GM18868 (cell line): ENCODE measurements around the gene LHX6.
A peak's percentile ranks its signal among the peaks of the same experiment; 100 is the strongest.

Experiments
- ATAC-seq: cut with Tn5 transposase; IDR thresholded peaks from one replicate; pipeline ENCODE4 v1.9.1; 2021; ENCODE audit warnings: mild to moderate bottlenecking, moderate library complexity; ENCODE audit not compliant: unreplicated experiment

The LHX6 gene

DNA sequence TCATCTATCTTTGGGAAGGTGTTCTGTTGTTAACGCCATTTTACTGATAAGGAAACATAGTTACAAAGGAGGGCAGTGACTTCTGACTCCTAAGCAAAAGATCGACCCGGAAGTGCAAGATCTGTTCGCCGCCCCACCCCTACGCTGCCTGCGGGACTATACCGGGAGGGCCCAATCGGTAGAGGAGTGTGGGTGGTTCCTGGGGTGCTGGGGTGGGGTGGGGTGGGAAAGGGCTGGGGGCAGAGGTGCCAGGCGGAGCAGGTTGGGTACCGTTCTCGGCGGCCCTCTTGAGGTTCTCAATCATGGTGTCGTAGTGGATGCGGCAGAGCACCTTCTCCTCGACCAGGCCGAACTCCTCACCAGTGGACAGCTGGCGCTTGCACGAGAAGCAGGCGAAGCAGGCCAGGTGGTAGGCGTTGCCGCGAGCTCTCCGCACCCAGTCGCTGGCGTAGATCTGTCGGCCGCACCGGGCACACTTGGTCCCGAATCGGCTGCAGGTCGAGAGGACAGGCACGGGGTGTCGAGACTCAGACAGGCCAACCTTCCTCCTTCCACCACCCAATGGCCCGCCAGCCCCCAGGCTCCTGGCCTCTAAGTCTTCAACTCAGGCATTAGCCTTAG, 11.8 kb downstream of the LHX6 start:
- ATAC-seq: no peak

DNA sequence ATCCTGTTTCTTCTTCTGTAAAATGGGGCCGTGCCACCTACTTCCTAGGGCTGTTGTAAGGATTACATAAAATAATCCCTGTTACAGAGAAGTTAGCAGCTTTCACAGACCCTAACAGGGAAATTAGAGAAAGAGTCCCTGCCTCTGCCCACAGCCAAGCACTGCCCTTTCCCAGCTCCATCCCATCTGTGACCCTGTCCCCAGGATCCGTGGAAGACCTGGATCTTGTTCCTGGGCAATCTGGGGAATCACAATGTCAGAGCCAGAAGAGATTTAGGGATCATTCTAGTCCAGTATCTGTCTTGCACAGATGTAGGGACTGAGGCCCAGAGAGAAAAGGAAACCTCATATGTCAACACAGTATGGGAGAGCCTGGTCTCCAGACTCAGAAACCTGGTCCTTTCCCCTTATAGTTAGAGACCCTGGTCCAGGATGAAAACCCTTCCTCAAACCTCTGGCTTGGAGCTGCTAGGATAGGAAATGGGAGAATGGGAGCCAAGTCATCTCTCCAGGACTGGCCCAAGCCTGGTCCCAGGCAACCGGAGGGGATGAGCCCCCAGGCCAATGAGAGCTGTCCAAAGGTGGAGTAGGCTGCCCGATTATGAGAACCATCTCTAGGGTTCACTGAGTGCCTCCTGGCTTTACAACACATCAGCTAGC, 12.5 kb downstream of the LHX6 start:
- no peak for ATAC-seq

DNA sequence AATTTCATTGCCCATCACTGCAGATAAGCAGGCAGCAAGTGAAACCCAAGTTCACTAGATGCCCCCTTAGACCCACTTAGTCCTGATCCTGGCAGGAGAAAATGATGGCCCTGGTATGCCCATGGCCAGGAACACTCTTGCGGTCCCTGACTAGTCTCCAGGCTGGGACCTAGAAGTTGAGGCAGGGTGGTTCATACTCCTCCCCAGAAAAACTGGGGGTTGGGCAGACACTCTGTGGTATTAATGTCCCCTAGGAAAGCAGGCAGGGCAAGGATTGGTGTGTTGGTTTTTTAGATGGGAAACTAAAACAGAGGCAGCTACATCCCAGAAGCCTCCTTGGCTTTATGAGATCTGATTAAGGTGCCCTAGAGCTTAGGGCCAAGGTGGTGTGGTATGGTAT, 13.1 kb downstream of the LHX6 start:
- ATAC-seq: no peak

DNA sequence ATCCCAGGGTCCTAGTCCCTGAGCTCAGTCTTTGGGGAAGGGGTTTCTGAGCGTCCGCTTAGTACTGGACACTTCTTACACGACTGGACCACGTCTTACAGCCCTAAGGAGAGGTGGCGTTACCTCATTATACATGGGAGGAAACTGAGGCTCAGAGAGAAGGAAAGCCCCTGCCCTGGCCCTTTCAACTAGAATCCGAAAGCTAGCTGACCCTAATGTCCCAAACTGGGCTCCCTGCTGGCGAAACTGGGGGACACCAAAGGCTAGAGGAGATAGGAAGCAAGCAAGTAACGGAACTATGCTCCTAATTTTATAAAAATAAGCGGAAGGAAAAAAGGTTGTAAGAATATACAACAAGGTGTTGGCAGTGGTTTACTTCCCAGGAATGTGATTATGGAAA, 14.2 kb downstream of the LHX6 start:
- ATAC-seq: no peak

DNA sequence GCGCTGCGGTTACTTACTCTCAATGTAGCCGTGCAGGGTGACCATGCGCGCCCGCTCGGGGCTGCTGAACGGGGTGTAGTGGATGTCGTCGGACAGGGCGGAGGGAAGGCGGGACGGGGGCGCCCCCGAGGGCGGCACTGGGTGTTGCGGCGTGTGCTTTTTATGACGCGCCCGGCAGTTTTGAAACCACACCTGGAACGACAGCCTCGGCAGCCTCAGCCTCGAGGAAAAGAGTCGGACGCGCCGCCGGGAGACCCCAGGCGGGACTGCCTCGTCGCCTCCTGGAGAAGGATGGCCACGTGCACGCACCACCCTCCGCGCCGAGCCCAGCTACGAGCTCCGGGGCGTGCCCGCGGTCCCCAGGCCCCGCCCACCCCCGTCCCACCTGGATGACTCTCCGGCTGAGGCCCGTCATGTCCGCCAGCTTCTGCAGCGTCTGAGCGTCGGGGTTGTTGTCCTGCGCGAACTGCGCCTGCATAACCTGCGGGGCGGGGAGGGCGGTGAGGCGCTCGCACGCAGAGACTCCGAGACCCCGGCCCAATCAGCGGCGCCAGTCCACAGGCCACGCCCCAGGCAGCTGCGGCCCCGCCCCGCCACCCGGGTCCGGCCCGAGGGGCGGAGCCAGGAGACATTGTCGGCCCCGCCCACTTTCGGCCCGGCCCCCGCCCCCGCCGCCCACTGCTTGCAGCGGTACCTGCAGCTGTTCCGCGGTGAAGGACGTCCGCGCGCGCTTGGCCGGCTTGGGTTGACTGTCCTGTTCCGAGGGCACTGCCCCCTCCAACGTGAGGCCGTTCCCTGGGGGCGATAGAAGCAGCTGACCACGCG, 15.0 kb downstream of the LHX6 start:
- peak; percentile 61 for ATAC-seq

DNA sequence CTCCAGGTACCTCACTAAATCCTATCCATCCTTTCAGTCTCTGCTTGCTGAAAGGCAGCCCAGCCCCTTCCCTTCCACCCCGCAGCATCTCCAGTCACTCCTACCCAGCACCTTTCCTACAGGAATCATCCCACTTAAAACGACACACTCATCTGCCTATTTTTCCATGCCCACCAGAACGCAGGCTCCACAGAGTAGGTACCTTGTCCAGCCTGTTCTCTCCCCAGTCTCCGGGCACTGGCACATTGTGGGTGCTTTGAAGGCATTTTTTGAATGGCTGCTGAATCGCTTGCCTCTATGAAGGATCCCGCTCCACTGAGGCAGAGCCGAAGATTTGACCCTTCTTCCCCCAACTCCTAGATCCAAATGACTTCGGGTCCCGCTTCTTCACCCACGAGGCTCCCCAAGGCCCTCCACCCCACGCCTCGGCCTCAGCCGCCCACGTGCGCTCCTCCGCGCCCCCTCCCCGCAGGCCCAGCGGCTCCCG, 15.6 kb downstream of the LHX6 start:
- no peak for ATAC-seq

DNA sequence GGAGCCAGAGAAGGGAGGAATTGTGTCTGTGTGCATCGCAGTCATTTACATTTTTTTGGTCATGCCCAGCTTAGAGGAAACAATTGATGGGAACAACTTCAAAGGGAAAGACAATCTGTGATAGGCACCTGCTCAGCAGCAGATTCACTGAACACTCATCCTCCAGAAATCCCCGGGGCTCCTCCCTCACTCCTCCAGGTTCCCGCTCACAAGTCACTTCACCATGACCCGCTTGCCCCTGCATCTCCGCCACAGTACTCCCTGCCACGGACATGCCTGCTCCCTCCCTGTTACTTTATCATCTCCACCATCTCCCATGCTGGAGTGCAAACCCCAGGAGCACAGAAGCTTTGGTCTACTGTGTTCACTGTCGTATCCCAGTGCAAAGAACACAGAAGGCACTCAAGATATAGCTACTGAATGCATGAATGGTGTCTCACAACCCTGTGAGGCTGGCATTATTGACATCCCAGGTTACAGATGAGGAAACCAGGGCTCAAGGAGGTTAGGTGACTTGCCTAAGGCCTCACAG, 16.2 kb downstream of the LHX6 start:
- ATAC-seq: no peak

DNA sequence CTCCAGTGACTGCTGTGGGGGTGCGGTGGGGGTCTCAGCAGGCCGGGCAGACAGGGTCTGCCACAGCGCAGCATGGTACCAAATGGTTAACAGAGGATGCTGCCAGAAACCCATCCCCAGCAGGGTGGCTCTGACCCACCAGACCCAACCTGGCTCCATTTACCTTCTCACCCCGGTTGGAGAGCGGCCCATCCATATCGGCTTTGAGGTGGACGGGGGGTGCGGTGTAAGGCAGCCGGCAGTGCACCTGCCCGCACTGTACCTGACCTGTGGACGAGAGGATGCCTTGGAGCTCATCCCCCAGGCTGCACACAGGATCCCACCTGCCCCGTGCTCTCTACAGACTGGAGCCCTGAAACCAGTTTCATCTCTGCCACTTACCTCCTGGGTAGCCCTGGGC, 19.3 kb downstream of the LHX6 start:
- ATAC-seq: no peak

DNA sequence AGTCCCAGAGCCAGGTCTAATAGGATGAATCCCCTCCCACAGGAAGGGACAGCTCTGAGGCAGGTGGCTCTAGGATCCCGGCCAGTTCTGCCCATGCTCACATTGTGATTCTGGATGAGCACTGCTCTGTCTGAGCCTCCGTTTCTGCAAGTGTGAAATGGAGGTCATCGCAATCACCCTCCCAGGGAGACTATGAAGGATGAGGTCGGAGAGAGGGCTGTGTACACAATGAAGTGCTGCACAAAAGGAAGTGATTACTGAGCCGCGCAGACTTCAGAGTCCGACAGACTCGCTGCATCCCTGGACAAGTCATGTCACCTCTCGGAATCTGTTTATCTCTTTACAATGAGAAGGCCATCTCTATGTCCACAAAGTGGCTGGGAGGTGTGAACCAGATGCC, 21.7 kb downstream of the LHX6 start:
- no peak for ATAC-seq

DNA sequence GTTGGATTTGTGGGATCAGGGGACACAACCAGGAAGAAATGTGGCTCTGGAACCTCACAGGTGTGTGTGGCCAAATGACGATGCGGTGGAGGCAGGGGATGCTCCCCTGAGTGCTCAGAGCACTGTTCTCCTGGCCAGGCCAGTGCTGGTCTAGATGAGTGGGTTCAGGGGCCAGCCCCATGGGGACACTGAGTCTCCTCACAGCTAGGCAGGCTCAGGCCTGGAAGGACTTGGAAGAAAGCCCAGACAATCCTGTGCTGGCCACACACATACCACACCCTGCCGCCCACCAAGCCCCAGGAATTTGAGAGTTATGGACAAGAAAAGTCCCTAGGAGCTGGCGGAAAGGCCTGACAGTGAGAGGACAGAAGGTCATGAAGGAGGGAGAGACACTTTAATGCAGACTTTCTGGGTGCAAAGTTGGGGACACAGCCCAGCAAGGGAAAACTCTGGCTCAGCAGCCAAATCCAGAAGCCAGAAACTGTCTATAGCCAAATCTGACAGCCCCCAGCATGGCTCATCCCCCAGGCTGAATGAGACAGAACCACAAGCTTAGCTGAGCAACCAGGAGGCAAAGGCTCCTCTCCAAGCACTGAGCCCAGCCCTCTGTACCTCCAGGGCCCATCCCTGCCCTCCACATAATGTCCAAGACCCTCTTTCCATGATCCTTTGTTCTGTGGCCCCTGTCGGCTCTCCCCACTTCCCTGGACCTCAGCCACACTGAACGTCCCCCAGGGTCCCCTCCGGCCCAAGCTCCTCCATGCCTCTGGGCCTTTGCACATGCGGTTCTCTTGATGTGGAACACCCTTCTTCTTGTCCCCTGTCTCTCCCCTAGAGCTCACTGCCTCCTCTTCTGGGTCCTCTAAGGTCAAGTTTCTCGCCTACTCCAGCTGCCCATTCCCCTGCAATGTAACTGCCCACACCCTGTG, 22.4 kb downstream of the LHX6 start:
- ATAC-seq: no peak

DNA sequence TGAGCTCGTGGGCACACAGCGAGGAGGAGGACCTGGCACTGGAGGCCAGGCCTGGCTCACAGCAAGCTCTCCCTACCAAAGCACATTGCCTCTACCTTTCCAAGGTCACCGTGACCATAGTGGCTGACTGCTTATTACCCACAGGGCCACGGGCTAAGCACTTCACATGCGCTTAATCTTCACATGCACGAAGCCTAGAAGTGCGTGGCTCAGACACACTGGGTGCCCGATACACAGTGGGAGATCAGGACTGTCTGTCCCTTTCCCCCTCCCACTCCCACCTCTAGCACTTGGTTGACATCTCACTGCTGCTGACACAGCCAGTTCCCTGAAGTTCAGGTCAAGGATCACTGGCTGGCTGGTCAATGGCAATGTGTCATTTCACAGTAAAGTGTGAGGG, 23.6 kb downstream of the LHX6 start:
- ATAC-seq: no peak

DNA sequence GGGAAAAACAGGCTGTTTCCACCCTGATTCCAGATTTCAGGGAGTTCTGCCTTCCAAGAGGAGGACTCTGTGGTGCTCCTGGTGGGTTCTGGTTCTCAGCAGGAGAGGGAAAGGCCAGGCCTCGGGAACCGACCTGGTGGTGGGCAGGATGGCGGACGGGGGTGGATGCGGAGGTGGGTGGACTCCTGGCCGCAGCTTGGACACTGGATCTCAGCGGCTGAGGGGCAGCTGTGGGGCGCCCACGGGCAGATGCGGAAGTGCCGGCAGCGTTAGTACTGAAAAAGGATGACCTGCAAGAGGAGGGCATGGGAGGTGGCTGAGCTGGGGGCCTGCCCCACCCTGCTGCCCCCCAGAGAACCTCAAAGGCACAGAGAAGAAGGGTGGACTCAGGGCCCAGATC, 24.3 kb downstream of the LHX6 start:
- no peak for ATAC-seq

DNA sequence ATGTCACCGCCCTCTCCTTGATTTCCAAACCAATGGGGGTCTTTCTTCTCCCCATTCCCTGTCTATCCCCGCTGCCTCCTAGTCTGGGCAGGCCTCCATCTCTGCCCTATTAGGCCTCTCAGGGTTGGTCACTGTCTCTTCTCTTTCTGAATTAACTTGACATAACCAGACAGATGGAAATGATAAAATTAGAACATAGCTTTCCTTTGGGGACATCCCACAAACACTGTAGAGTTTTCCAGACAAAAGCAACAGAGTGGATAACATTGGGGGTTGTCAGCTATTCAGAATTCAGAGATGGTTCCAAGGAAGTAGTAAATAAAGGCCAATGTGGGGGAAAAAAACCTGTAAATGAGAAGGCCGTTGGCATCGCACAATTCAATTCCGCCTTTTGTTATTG, 24.7 kb downstream of the LHX6 start:
- no peak for ATAC-seq

DNA sequence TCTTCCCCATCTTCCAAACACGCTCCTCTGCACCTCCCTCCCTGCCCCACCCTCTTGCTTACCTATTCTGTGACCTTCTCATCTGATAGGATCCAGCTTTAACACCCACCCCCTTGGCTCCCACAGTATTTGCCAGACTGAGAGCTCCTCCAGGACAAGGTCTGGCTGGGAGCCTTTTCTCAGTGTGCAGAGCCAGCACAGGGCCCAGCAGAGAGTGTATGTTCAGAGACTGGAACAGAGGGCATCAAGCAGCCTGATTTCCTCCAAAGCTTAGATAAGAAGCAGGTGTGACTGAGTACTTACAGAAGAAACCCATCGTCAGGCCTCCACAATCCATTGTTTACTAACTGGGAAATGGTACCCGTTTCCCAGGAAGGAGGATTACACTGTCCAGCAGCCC, 26.6 kb downstream of the LHX6 start:
- ATAC-seq: no peak

DNA sequence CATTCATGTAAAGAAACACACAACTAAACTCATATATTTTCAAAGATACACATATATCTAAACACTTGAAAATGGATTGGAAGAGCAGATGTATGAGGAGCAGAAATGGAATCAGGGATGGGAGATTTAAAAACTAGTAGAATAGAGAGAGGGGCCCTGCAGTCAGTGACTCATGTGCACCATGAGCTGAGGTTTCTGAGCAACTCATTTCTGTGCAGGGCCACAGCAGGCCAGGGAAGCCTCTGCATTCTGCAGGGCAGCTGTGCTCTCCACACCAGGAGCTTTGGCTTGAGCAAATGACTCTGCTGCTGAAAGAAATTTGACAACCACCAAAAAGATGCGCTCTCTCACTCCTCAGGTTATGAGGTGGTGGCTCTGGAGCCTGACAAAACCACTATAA, 27.1 kb downstream of the LHX6 start:
- ATAC-seq: no peak

DNA sequence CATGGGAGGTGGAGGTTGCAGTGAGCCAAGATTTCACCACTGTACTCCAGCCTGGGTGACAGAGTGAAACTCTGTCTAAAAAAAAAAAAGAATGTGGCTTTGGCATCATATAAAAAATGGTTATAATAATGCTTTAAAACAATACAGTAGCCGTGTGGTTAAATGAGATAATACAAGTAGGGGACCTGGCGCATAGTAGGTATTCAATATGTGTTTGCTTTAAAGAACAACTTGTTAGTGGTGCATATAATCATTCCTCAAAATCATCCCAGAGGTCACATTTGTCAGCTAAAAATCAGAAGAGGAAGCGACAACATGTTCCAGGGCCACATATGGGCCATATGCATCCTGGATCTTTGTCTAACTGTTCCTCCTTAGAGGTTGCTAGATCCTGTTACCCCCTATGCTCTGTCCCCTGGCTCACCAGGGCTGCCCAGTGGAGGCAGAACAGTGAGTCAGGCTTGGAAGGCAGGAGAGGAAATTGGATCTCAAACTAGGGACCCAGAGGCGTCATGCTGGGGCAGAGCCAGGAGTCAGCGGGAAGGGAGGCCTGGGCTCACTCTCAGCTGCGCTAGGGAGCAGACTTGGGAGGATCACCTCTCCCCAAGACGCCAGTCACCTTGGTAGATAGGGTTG, 27.7 kb downstream of the LHX6 start:
- ATAC-seq: no peak

DNA sequence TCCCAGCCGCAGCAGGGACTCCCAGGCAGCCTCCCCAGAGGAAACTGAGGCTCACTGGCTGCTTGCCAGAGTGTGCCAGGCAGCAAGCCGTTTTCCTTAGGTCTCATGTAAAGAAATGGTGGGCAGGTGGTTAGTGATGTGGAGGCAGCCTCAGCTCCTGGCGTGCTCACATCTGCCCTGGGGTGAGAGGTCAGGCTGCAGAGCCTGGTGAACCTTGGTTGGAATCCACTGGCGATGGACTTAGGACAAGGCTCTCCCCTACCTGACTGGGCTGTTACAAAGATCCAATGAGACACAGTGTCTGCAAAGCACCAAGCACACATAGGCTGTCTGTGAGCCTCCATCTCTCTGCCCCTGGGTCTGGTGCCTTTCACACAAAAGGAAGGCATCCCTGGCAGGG, 30.9 kb downstream of the LHX6 start:
- ATAC-seq: no peak

DNA sequence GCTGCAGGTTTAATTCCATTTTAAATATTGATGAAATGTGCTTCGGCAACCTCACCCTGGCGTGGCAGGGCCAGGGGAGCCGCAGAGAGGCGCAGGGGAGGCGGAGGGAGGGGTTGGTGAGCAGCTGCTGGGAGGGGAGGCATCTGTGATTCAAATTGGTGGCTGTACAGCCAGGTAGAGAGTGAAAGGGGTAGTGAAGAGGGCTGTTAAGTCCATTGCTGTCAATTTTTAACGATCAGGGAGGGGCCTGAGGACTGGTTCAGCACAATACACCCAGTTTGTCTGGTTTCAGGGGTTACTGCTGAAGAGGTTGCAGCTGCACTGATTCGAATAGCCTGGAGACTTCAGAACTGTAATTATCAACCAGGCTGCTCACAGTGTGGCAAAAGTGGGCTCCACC, 31.3 kb downstream of the LHX6 start:
- no peak for ATAC-seq

DNA sequence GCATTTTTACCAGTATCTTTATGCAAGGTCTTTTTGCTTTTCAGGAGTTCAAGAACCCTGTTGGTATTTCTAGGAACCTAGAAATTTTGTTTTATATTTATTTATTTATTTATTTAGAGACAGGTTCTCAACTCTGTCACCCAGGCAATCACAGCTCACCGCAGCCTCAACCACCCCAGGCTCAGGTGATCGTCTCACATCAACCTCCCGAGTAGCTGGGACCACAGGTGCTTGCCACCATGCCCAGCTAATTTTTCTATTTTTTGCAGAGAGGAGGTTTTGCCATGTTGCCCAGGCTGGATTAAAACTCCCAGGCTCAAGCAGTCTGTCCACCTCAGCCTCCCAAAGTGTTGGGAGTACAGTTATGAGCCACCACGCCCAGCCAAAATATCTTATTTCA, 32.9 kb downstream of the LHX6 start:
- no peak for ATAC-seq

DNA sequence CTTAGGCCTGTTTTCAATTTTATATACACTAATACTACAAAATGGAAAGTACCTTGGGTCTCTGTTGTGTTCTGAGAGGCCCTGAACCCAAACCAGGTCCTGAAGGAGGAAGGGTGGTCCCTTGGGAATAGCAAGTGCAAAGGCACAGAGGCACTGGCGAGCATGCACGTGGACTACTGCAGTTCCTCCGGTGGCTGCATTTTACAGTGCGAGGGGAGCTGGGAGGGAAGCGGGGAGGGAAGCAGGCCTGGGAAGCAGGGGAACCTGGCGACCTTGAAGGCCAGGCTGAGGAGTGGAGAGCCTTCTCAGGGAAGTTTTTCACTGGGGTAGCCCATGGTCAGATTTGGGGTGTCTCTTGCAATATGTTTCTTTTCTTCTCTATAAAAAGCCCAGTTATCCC, 35.1 kb downstream of the LHX6 start:
- ATAC-seq: no peak
